Activated CD4-positive, CD25-positive, alpha-beta regulatory T cell (primary cell): ENCODE results near the gene ADISSP.

ENCODE experiments used
- DNase-seq, 4 experiments: peaks; one replicate each; lab custom pipeline; 2025; lab: John Stamatoyannopoulos, UW

ADISSP gene

DNA sequence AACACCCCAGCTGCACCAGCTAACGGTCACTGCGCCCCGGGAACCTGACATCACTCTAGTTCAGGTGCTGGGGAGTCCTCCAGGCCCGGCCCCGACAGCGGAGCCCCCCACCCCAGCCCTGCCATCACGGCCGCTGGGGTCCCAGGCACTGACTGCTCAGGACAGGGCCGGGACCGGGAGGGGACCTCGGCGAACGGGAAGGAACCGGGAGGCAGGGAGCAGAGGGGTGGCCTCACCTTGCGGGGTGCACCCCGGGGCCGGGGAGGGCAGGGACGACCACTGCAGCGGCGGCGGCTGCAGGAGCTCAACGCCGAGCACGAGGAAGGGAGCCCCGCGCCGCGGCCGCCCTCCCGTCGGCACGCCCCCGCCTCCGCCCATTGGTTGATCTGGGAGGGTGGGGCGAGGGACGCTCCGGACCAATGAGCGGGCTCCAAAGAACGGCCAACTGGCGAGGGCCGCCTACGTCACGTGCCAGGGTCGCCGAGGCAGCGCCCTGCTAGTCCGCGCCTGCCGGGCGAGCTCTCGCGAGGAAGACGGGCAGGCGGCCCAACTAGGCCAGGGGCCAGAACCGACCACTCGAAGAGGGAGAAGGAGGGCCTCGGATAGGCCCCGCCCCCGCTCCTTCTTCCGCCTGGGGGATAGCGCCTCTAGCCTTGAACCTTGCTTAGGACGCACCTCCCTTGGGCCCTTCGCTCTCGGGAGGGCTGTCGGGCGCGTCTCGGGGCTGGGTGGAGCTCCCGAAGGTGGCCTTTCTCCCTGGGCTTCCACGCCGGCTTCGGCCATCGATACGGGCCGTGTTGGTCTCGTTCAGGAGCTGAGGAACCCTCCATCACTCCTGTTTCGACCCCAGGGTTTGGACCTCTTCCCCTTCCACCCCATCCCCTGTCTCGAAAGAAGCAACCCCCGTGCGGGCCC, at the start of gene ADISSP:
TSS of gene ADISSP (minus strand) at position 327 of the 915 bp plus-strand sequence. CDS start 7,653 bp downstream, outside the sequence.
- peak; percentile 92 to 96 (median 96) for DNase-seq

DNA sequence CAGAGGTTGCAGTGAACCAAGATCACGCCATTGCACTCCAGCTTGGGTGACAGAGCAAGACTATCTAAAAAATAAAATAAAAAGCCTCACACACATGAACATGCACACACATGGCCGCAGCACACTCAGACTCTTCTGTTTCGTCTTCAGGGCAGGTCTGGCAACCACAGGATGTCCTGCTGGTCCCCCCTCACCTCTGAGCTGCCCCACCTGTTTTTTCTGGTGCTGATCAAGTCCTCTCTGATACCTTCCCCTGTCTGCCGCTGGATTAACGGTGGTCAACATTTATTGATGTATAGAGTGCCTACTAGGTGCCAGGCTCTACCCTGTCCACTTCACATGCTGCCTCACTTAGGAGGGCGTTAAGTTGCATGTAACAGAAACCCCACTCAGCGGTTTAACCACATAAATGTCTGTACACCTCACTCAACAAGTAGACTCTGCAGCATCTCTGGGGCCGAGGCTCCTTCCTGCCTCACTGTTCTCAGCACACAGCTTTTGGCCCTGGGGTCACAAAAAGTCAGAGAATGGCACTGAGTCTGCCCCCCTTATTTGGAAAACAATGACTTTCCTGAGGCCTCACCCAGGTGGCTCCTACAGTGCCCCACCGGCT, 48.3 kb upstream of the ADISSP start:
- DNase-seq = peak in 1 of 4 experiments; percentile 15

DNA sequence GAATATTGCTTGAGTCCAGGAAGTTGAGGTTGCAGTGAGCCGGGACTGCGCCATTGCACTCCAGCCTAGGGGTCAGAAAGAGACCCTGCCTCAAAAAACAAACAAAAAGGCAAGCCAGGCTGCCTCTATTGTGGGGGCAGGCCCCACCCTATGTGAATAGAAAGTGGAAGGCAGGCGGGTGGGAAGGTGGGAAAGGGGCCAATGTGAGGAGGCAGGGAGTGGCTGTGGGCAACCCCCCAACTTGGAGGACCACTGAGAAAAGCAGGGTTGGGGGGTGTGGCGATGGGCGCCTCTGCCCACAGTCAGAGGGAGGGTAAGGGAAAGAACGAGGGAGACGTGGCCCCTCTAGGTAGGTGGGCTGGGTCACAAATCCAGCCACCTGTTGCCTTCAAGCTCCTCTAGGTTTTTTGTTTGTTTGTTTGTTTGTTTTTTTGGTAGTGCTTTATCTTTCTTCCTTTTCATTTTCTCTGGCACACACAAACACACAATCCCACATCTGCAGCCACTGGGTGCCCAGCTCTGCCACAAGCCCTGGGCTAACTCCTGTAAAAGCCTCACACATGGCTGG, 47.5 kb upstream of the ADISSP start:
- no peak for DNase-seq

GRCh38 chr20:3813848-3814581, 46.5 kb upstream of the ADISSP start:
- DNase-seq = no peak

GRCh38 chr20:3812975-3813847, 45.7 kb upstream of the ADISSP start:
- no peak for DNase-seq

DNA sequence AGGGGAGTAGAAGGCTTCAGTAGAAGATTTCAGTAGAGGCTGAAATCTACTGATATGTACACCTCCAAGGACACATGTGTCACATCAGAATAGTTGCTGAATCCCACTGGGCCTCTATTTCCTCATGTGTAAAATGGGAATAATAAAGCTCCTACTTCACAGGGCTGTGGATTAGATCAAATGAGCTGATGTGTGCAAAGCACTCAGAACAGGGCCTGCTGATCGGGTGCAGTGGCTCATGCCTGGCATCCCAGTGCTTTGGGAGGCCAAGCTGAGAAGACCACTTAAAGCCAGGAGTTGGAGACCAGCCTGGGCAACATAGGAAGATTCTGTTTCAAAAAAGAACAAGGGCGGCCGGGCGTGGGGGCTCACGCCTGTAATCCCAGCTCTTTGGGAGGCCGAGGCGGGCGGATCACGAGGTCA, 44.7 kb upstream of the ADISSP start:
- no peak for DNase-seq

DNA sequence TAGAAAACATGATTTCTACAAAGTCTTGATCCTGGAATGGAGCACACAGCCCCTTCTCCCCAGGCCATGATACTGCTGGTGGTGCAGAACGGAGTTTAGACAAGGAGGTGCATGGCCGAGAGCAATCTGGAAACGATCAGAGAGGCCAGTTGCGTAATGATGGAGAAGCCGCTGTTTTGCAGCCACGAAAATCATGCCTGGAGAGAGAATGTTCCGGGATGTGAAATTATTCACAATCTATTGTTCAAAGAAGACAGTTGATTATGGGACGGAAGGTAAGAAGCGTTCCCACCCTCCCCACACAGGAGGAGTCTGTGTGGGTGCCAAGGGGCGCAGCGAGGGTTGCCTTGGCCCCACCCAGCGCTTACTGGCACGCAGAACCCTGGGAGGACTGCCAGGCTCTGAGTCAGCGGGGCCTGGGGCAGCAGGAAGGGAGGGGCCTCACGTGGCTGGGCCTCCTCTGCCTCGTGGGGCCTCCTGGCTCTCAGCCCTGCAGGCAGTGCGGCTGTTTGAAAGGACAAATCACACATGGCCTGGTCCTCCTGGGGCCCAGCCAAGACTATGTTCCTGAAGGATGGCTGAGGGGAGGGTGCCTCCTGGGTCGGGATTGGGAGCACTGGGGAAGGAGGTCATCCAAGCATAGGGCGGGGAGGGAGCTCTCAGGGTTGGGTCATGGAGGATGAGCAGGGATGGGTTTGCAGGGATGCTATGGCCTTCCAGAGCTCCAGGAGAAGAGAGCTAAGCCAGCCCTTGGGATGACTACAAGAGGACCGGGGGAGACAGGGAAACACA, 44.1 kb upstream of the ADISSP start:
- peak; percentile 69 to 94 (median 82) for DNase-seq

- no peak for DNase-seq
Observed at GRCh38 chr20:3808544-3808943, 41.0 kb upstream of the ADISSP start.

GRCh38 chr20:3804781-3805180, 37.2 kb upstream of the ADISSP start:
- DNase-seq = no peak

- DNase-seq = no peak
Observed at GRCh38 chr20:3804254-3804751, 36.8 kb upstream of the ADISSP start.

DNA sequence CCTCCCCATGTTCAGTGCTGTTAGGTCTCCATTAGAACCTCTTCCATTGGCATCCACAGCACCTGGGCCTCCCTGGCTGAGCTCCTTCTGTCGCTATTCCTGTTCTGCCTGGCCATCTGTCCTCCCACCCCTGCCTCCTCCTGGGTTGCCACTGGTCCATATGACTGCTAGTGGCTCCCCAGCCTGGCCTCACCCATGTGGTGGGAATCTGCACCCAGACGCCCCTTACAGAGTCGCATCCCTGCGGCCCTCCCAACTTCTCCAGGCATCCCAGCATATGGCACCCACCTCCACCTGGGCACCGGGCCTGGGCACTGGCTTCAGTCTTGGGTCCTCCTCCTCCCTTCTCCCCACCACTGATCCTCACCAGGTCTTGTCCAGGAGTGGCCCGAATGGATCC, 36.3 kb upstream of the ADISSP start:
- no peak for DNase-seq

GRCh38 chr20:3803289-3803688, 35.7 kb upstream of the ADISSP start:
- DNase-seq = no peak

DNA sequence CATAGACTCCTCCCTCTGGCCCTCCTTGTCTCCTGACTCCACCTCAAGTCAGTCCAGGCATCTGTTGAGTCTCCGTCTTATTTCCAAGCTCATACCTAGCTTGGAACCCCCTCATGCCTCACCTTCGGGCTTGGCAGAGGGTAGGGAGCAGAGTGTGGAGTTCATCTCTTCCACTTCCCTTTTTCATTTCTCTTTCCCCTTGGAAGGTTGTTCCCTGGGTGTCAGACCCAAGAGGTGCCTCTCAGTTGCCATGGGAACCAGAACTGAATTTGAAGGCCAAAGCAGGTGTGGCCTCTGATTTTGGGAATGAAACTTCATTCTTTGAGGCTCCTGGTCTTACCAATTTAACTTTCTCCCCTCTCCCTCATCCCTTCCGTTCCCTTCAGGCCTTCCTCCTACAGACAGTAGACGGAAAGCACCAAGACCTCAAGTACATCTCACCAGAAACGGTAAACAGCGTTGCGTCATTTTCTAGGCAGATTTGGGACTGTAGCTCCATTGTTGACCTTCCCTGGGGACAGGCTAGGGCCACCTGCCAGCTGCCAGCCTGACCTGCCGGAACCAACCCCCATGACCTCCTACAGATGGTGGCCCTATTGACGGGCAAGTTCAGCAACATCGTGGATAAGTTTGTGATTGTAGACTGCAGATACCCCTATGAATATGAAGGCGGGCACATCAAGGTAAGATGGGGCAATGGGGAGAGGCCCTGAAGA, 35.1 kb upstream of the ADISSP start:
- DNase-seq = no peak

DNA sequence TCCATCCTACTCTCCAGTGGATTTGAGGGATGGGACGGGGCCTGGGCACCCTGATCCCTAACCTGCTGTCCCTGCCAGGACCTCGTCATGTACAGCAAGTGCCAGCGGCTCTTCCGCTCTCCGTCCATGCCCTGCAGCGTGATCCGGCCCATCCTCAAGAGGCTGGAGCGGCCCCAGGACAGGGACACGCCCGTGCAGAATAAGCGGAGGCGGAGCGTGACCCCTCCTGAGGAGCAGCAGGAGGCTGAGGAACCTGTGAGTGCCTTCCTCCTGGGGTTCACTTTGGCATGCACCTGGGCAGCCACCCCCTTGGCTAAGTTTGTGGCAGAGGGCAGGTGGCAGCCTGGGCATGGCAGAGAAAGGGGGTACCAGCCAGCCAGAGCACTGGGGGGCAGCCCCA, 34.3 kb upstream of the ADISSP start:
- no peak for DNase-seq

GRCh38 chr20:3801299-3801698, 33.7 kb upstream of the ADISSP start:
- DNase-seq = no peak

DNA sequence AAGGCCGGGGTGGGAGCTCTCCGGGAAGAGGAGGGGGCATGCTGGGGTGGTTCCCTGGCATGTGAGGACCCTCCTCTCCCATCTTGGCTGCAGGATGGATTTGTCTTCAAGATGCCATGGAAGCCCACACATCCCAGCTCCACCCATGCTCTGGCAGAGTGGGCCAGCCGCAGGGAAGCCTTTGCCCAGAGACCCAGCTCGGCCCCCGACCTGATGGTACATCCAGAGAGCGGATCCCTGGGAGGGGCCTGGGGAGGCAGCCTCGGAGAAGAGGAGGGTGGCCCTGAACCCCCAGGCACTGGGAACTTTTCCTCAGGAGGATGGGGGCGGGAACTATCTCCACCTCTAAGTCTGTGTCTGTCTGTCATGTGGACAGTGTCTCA, 33.3 kb upstream of the ADISSP start:
- no peak for DNase-seq

DNA sequence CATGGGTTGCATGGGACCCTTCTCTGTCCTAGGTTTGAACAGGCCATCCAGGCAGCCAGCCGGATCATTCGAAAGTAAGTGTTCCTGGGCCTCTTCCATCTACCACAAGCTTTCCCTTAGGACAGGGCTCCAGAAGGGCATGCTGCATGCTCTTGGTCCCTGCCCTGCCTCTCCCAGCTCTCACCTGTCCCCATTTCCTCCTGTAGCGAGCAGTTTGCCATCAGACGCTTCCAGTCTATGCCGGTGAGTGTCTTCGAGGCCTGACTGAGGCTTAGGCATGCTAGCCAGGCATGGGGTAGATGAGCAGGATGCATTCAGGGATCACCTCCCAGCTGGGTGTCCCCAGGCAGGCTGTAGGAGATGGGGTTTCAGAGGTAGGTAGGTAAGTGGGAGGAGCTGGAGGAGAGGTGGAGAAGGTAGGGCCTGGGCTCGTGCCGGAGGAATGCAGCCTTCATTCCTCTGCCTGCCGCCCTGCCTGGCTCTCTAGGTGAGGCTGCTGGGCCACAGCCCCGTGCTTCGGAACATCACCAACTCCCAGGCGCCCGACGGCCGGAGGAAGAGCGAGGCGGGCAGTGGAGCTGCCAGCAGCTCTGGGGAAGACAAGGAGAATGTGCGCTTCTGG, 32.8 kb upstream of the ADISSP start:
- DNase-seq = no peak

GRCh38 chr20:3798908-3799248, 31.3 kb upstream of the ADISSP start:
- DNase-seq = no peak

DNA sequence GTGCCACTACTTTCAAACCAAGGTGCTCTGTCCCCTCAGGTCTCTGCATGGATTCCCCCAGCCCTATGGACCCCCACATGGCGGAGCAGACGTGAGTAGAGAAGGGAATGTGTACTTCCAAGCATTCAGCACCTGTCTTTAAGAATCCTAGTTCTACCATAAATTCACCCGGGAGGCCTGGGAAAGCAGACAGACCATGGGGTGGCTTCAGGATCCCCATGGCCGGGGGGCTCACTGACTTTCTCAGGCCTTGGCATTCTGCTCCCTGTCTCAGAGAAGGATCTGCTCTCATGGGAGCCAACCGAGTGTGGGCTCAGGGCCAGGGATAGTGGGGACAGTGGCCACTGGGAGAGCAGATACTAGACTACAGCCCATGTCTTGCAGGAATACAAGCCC, 30.8 kb upstream of the ADISSP start:
- DNase-seq = no peak
